DMS153 treated with DMSO at 0.1 percent for 48 hours (cell line): ENCODE data around the gene STMND1.

ENCODE experiments used
- DNase-seq: peaks from one replicate; lab custom pipeline; 2025; ENCODE audit not compliant: unreplicated experiment; lab: John Stamatoyannopoulos, UW

Gene STMND1

GRCh38 chr6:17159240-17159639 lies 57.4 kb downstream of the STMND1 start:
- DNase-seq: no peak

GRCh38 chr6:17161076-17161475 lies 59.2 kb downstream of the STMND1 start:
- no peak for DNase-seq

- DNase-seq: no peak
These were observed 63.5 kb downstream of the STMND1 start for GRCh38 chr6:17165383-17165782.

- DNase-seq: no peak
These were observed 65.6 kb downstream of the STMND1 start for GRCh38 chr6:17167327-17167979.

- DNase-seq: no peak
These were observed 67.4 kb downstream of the STMND1 start for GRCh38 chr6:17169291-17169690.

- DNase-seq: no peak
These were observed 67.9 kb downstream of the STMND1 start for GRCh38 chr6:17169711-17170110.

- DNase-seq: no peak
These were observed 71.1 kb downstream of the STMND1 start for GRCh38 chr6:17172836-17173470.

- no peak for DNase-seq
These were observed 76.5 kb downstream of the STMND1 start for GRCh38 chr6:17178326-17178725.

GRCh38 chr6:17178754-17179529 lies 77.1 kb downstream of the STMND1 start:
- no peak for DNase-seq

GRCh38 chr6:17179530-17180073 lies 77.8 kb downstream of the STMND1 start:
- DNase-seq: no peak
